GM12892 (cell line): ENCODE measurements around the gene GSTM4.

Experiments
- DNase-seq: peaks from one replicate; pipeline ENCODE4 v3.0.0; 2011; ENCODE audit not compliant: insufficient read length
- FAIRE-seq: peaks from 2 replicates; lab custom pipeline; 2011; peaks lifted over from hg19 to GRCh38; lab: Jason Lieb, UNC
- POLR2A ChIP-seq: IDR thresholded peaks from 2 replicates; pipeline ENCODE4 v1.6.1; 2011; ENCODE audit warnings: low read depth, low read length, control low read depth
- POLR2AphosphoS5 ChIP-seq: IDR thresholded peaks from 2 replicates; pipeline ENCODE4 v1.6.1; 2011; ENCODE audit warnings: low read depth, low read length, control low read depth
- TAF1 ChIP-seq: IDR thresholded peaks from 2 replicates; pipeline ENCODE4 v1.6.1; 2011; ENCODE audit warnings: low read depth, mild to moderate bottlenecking, control low read depth, low read length, borderline replicate concordance

The GSTM4 gene

GRCh38 chr1:109625601-109626560, 30.0 kb upstream of the GSTM4 start:
- TF ChIP-seq POLR2A = no peak
- no peak for TF ChIP-seq POLR2AphosphoS5
- TF ChIP-seq TAF1 = no peak
- FAIRE-seq = no peak
- no peak for DNase-seq

GRCh38 chr1:109626682-109627408, 29.1 kb upstream of the GSTM4 start:
- no peak for TF ChIP-seq POLR2A
- TF ChIP-seq POLR2AphosphoS5 = no peak
- no peak for TF ChIP-seq TAF1
- DNase-seq (no peak), FAIRE-seq (no peak)

- TF ChIP-seq TAF1 = no peak
- TF ChIP-seq POLR2AphosphoS5 = no peak
- no peak for TF ChIP-seq POLR2A
- DNase-seq (no peak), FAIRE-seq (no peak)
Observed at GRCh38 chr1:109627692-109628399, 28.1 kb upstream of the GSTM4 start.

- no peak for DNase-seq
- TF ChIP-seq TAF1 = no peak
- no peak for TF ChIP-seq POLR2A
- TF ChIP-seq POLR2AphosphoS5 = no peak
Observed at GRCh38 chr1:109628540-109629321, 27.2 kb upstream of the GSTM4 start.

GRCh38 chr1:109629372-109630030, 26.4 kb upstream of the GSTM4 start:
- TF ChIP-seq POLR2A = no peak
- TF ChIP-seq POLR2AphosphoS5 = no peak
- no peak for TF ChIP-seq TAF1
- DNase-seq (no peak), FAIRE-seq (no peak)

More at GRCh38 chr1:109628540-109629321, 27.2 kb upstream of the GSTM4 start:
- FAIRE-seq = no peak

- TF ChIP-seq POLR2A (no peak), TAF1 (no peak), POLR2AphosphoS5 (no peak)
- FAIRE-seq (no peak), DNase-seq (no peak)
Observed at GRCh38 chr1:109630081-109630897, 25.6 kb upstream of the GSTM4 start.

- FAIRE-seq = no peak
Observed at GRCh38 chr1:109630898-109631512, 24.9 kb upstream of the GSTM4 start.

GRCh38 chr1:109631513-109632505, 24.1 kb upstream of the GSTM4 start:
- no peak for FAIRE-seq
- no peak for DNase-seq

More at GRCh38 chr1:109630898-109631512, 24.9 kb upstream of the GSTM4 start:
- no peak for DNase-seq
- TF ChIP-seq POLR2A = no peak
- TF ChIP-seq TAF1 = no peak
- TF ChIP-seq POLR2AphosphoS5 = no peak

More at GRCh38 chr1:109631513-109632505, 24.1 kb upstream of the GSTM4 start:
- TF ChIP-seq POLR2A (no peak), POLR2AphosphoS5 (no peak)
